Stimulated activated effector memory CD8-positive, alpha-beta T cell treated with anti-CD3 and anti-CD28 coated beads, Interleukin-12 subunit alpha, Interleukin-12 subunit beta, amount 100 ng/mL, for 72 hours (primary cell): ENCODE data around the gene SFXN3.
"Not testable (repeated sequence)": the region's sequence is repeated elsewhere in the genome, so short reads cannot be mapped to it uniquely, and the experiment has no call there.

Experiments used
- ATAC-seq: fragments of 150-1000 bp; cut with Tn5 transposase; 2 replicates; pipeline ENCODE4 v1.10.0; 2021
- DNase-seq, 2 donors: peaks; one replicate each; pipeline ENCODE4 v3.0.0; 2021 to 2022; ENCODE audit warnings: low spot score in 2 of 2
- H3K27ac Mint-ChIP-seq: one replicate; pipeline ENCODE4 v1.8.0; 2022; ENCODE audit warnings: mild to moderate bottlenecking, mixed read lengths
- H3K36me3 Mint-ChIP-seq: one replicate; pipeline ENCODE4 v1.8.0; 2022; ENCODE audit warnings: mild to moderate bottlenecking, mixed read lengths
- H3K4me1 Mint-ChIP-seq: one replicate; pipeline ENCODE4 v1.8.0; 2022; ENCODE audit warnings: mixed read lengths
- H3K4me3 Mint-ChIP-seq: one replicate; pipeline ENCODE4 v1.8.0; 2022; ENCODE audit warnings: mild to moderate bottlenecking, mixed read lengths
- H3K9me3 Mint-ChIP-seq: one replicate; pipeline ENCODE4 v1.8.0; 2022; ENCODE audit warnings: mixed read lengths

SFXN3 gene

GRCh38 chr10:101020427-101021075 lies 10.5 kb upstream of the SFXN3 start:
- H3K27ac Mint-ChIP-seq, result no peak overlapping the region
- ATAC-seq (no peak), DNase-seq (no peak)
- no peak overlapping the region for H3K4me3 Mint-ChIP-seq
- peaks cover 6% of the 10 kb centered on the region for H3K36me3 Mint-ChIP-seq
- peaks cover 16% of the 10 kb centered on the region for H3K4me1 Mint-ChIP-seq
- H3K9me3 Mint-ChIP-seq, result no peaks in the 10 kb centered on the region

- no peaks in the 10 kb centered on the region for H3K9me3 Mint-ChIP-seq
- H3K4me3 Mint-ChIP-seq, result no peak overlapping the region
- peaks cover 6% of the 10 kb centered on the region for H3K36me3 Mint-ChIP-seq
- no peak for DNase-seq
- ATAC-seq, result no peak
- H3K27ac Mint-ChIP-seq, result no peak overlapping the region
- peaks cover 16% of the 10 kb centered on the region for H3K4me1 Mint-ChIP-seq
Measured at GRCh38 chr10:101021239-101021638, 9.8 kb upstream of the SFXN3 start.

GRCh38 chr10:101021692-101022251 lies 9.3 kb upstream of the SFXN3 start:
- no peaks in the 10 kb centered on the region for H3K9me3 Mint-ChIP-seq
- ATAC-seq, result no peak
- peaks cover 6% of the 10 kb centered on the region for H3K36me3 Mint-ChIP-seq
- no peak overlapping the region for H3K27ac Mint-ChIP-seq
- peaks cover 16% of the 10 kb centered on the region for H3K4me1 Mint-ChIP-seq
- H3K4me3 Mint-ChIP-seq, result no peak overlapping the region
- DNase-seq, result no peak

- Mint-ChIP-seq H3K9me3 (no peaks in the 10 kb centered on the region), H3K4me3 (no peak overlapping the region), H3K27ac (no peak overlapping the region), H3K36me3 (no peaks in the 10 kb centered on the region), H3K4me1 (peaks cover 16% of the 10 kb centered on the region)
- DNase-seq (no peak), ATAC-seq (no peak)
Measured at GRCh38 chr10:101022967-101023705, 7.9 kb upstream of the SFXN3 start.

- Mint-ChIP-seq H3K4me1 (peaks cover 2% of the 10 kb centered on the region), H3K4me3 (no peak overlapping the region), H3K27ac (no peak overlapping the region), H3K9me3 (no peaks in the 10 kb centered on the region), H3K36me3 (peaks cover 12% of the 10 kb centered on the region)
- ATAC-seq (no peak), DNase-seq (no peak)
Measured at GRCh38 chr10:101027106-101027720, 3.8 kb upstream of the SFXN3 start.

- Mint-ChIP-seq H3K36me3 (peaks cover 25% of the 10 kb centered on the region), H3K4me1 (peaks cover 16% of the 10 kb centered on the region), H3K9me3 (no peaks in the 10 kb centered on the region), H3K4me3 (no peak overlapping the region), H3K27ac (no peak overlapping the region)
- DNase-seq (no peak), ATAC-seq (no peak)
Measured at GRCh38 chr10:101028446-101029337, 2.3 kb upstream of the SFXN3 start.

GRCh38 chr10:101029520-101030295 lies 1.3 kb upstream of the SFXN3 start:
- H3K4me1 Mint-ChIP-seq, result peaks cover 19% of the 10 kb centered on the region
- H3K4me3 Mint-ChIP-seq, result no peak overlapping the region
- ATAC-seq, result no peak
- no peak overlapping the region for H3K27ac Mint-ChIP-seq
- DNase-seq, result no peak
- peaks cover 32% of the 10 kb centered on the region for H3K36me3 Mint-ChIP-seq
- no peaks in the 10 kb centered on the region for H3K9me3 Mint-ChIP-seq

- H3K27ac Mint-ChIP-seq, result peak overlapping the region; percentile 89
- no peaks in the 10 kb centered on the region for H3K9me3 Mint-ChIP-seq
- ATAC-seq (no peak), DNase-seq (no peak)
- H3K4me1 Mint-ChIP-seq, result peaks cover 19% of the 10 kb centered on the region
- peaks cover 40% of the 10 kb centered on the region for H3K36me3 Mint-ChIP-seq
- H3K4me3 Mint-ChIP-seq, result peak overlapping the region; percentile 88
Measured at GRCh38 chr10:101030496-101031127, 422 bp upstream of the SFXN3 start.

- peak; percentile 47 to 77 for DNase-seq
- H3K4me1 Mint-ChIP-seq, result peaks cover 19% of the 10 kb centered on the region
- H3K36me3 Mint-ChIP-seq, result peaks cover 54% of the 10 kb centered on the region
- peak overlapping the region; percentile 89 for H3K27ac Mint-ChIP-seq
- no peaks in the 10 kb centered on the region for H3K9me3 Mint-ChIP-seq
- ATAC-seq, result peak; percentile 67
- H3K4me3 Mint-ChIP-seq, result peak overlapping the region; percentile 88
Measured at GRCh38 chr10:101031796-101032636, 982 bp downstream of the SFXN3 start.

GRCh38 chr10:101032637-101033224 lies 1.7 kb downstream of the SFXN3 start:
- Mint-ChIP-seq H3K4me3 (peak overlapping the region; percentile 88), H3K36me3 (peaks cover 61% of the 10 kb centered on the region), H3K27ac (peak overlapping the region; percentile 89), H3K9me3 (no peaks in the 10 kb centered on the region), H3K4me1 (peaks cover 19% of the 10 kb centered on the region)
- ATAC-seq (peak; percentile 69), DNase-seq (peak; percentile 46 to 77)

- DNase-seq (no peak), ATAC-seq (no peak)
- peak overlapping the region; percentile 88 for H3K4me3 Mint-ChIP-seq
- H3K4me1 Mint-ChIP-seq, result peaks cover 19% of the 10 kb centered on the region
- H3K36me3 Mint-ChIP-seq, result peaks cover 67% of the 10 kb centered on the region
- H3K9me3 Mint-ChIP-seq, result no peaks in the 10 kb centered on the region
- H3K27ac Mint-ChIP-seq, result peak overlapping the region; percentile 89
Measured at GRCh38 chr10:101033276-101033675, 2.2 kb downstream of the SFXN3 start.

- Mint-ChIP-seq H3K4me1 (peaks cover 19% of the 10 kb centered on the region), H3K36me3 (peaks cover 78% of the 10 kb centered on the region)
- ATAC-seq, H3K9me3 Mint-ChIP-seq, H3K27ac Mint-ChIP-seq, DNase-seq, H3K4me3 Mint-ChIP-seq: not testable (repeated sequence)
Measured at GRCh38 chr10:101034404-101034803, 3.4 kb downstream of the SFXN3 start.

- no peaks in the 10 kb centered on the region for H3K9me3 Mint-ChIP-seq
- H3K36me3 Mint-ChIP-seq, result peaks cover 84% of the 10 kb centered on the region
- ATAC-seq, result no peak
- H3K4me1 Mint-ChIP-seq, result peaks cover 19% of the 10 kb centered on the region
- no peak overlapping the region for H3K4me3 Mint-ChIP-seq
- no peak overlapping the region for H3K27ac Mint-ChIP-seq
- no peak for DNase-seq
Measured at GRCh38 chr10:101035314-101035713, 4.3 kb downstream of the SFXN3 start.
